ENCODE data around the gene ZAP70.

- no peak for TF ChIP-seq EP300 (IDR thresholded peaks at IDR 0.05)
- TF ChIP-seq CTCF (IDR thresholded peaks at IDR 0.05), result no peak
- TF ChIP-seq POLR2AphosphoS5 (IDR thresholded peaks at IDR 0.05), result no peak
- no peak for TF ChIP-seq POLR2A (IDR thresholded peaks at IDR 0.05)
Observed at GRCh38 chr2:97763176-97763845, 49.9 kb downstream of the ZAP70 start.

All from gastroesophageal sphincter (tissue), 3 donors.